HepG2 (cell line): Measurements from ENCODE around the gene RUNX3. TPM values are rescaled to one million over a fixed set of nuclear protein-coding genes. Genes with fewer than 3 reads are reported as not detected.
"Not testable (repeated sequence)": the region's sequence is repeated elsewhere in the genome, so short reads cannot be mapped to it uniquely, and the experiment has no call there.

Source experiments
- ATAC-seq: fragments of 200-7000 bp; cut with Tn5 transposase; 3 replicates; pipeline ENCODE4 v1.9.1; 2020; ENCODE audit warnings: mild to moderate bottlenecking, moderate library complexity
- BruUV-seq: library from RNA; stranded (reverse); fragments of 400-500 nt; replicated peaks from 2 replicates; lab custom pipeline; 2021; lab: Mats Ljungman, UMichigan
- CTCF ChIA-PET: fragments of 300-600 bp; formaldehyde crosslinking; extraction: SDS; loops from one replicate; lab custom pipeline; 2021; ENCODE audit warnings: low total read pairs, inconsistent platforms, low intra/inter-chr PET ratio; lab: Yijun Ruan, JAX
- POLR2A ChIA-PET: fragments of 350-600 bp; sonication (Branson Sonifier 250); formaldehyde crosslinking; loops from one replicate; lab custom pipeline; 2020; ENCODE audit warnings: antibody characterized with exemption, inconsistent platforms; lab: Yijun Ruan, JAX
- DNase-seq: peaks from one replicate; pipeline ENCODE4 v3.0.0-alpha.2; 2015; ENCODE audit warnings: low spot score
- FAIRE-seq: peaks from 3 replicates; lab custom pipeline; 2011; peaks lifted over from hg19 to GRCh38; lab: Jason Lieb, UNC
- H2AFZ ChIP-seq: one replicate; pipeline ENCODE4 v1.6.1; 2011; ENCODE audit warnings: low read length, inconsistent platforms
- H3K27ac ChIP-seq: fragments of 300-600 bp; 3 replicates; pipeline ENCODE4 v1.8.0; 2011; ENCODE audit warnings: mixed run types, mild to moderate bottlenecking, mixed read lengths, low read length, inconsistent platforms; ENCODE audit not compliant: insufficient read depth; ENCODE audit errors: extremely low read length
- H3K27me3 ChIP-seq, 2 experiments: fragments of 200-600 bp in 1 of 2; 2 replicates in 1 of 2; 3 replicates in 1 of 2; pipeline versions ENCODE4 v1.6.0 to v1.8.0; 2011; ENCODE audit warnings: low read length in 2 of 2, mild to moderate bottlenecking in 2 of 2, moderate library complexity in 2 of 2, inconsistent platforms in 1 of 2; ENCODE audit not compliant: insufficient read depth in 2 of 2, control insufficient read depth in 1 of 2
- H3K36me3 ChIP-seq, 2 experiments: fragments of 200-600 bp in 1 of 2; replicated peaks in 1 of 2; 2 replicates in 1 of 2; 3 replicates in 1 of 2; pipeline versions ENCODE4 v1.5.1 to v1.8.0; 2011; ENCODE audit warnings: low read length in 2 of 2, inconsistent platforms in 1 of 2; ENCODE audit not compliant: insufficient read depth in 2 of 2, control insufficient read depth in 1 of 2
- H3K4me1 ChIP-seq: 2 replicates; pipeline ENCODE4 v1.5.1; 2012; ENCODE audit warnings: low read length, inconsistent platforms; ENCODE audit not compliant: insufficient read depth
- H3K4me2 ChIP-seq: 2 replicates; pipeline ENCODE4 v1.6.0; 2011; ENCODE audit warnings: low read depth, low read length, inconsistent platforms
- H3K4me3 ChIP-seq, 3 experiments: fragments of 200-600 bp in 1 of 3; sonication (generic), shearing (Covaris generic) in 1 of 3; replicated peaks in 1 of 3; 2 replicates each; pipeline ENCODE4 v1.5.1; 2011 to 2016; ENCODE audit warnings: low read length in 3 of 3, inconsistent platforms in 2 of 3, low read depth in 2 of 3, mild to moderate bottlenecking in 2 of 3, control low read depth in 1 of 3, mixed read lengths in 1 of 3; ENCODE audit not compliant: insufficient read depth in 1 of 3
- H3K79me2 ChIP-seq: one replicate; pipeline ENCODE4 v1.6.1; 2011; ENCODE audit warnings: low read length, inconsistent platforms; ENCODE audit not compliant: insufficient read depth
- H3K9ac ChIP-seq: 2 replicates; pipeline ENCODE4 v1.6.0; 2011; ENCODE audit warnings: mild to moderate bottlenecking, low read depth, low read length, inconsistent platforms; ENCODE audit not compliant: insufficient read depth
- H3K9me3 ChIP-seq: 2 replicates; pipeline ENCODE4 v1.5.1; 2012; ENCODE audit warnings: mild to moderate bottlenecking, low read length
- H4K20me1 ChIP-seq: 2 replicates; pipeline ENCODE4 v1.6.0; 2011; ENCODE audit warnings: inconsistent platforms, mild to moderate bottlenecking, low read length, moderate library complexity; ENCODE audit not compliant: insufficient read depth
- FOXP1 ChIP-seq, 2 experiments: fragments of 450-650 bp in 1 of 2; IDR thresholded peaks; 2 replicates each; pipeline ENCODE4 v1.6.1; 2017 to 2018; ENCODE audit warnings: antibody characterized with exemption in 1 of 2
- HOXA5 ChIP-seq: sonication (generic); formaldehyde crosslinking; IDR thresholded peaks from 2 replicates; pipeline ENCODE4 v1.4.0; 2020; ENCODE audit warnings: missing genetic modification reagents
- KIAA2018 ChIP-seq: sonication (generic); formaldehyde crosslinking; IDR thresholded peaks from 2 replicates; pipeline ENCODE4 v1.5.0; 2020; ENCODE audit warnings: mild to moderate bottlenecking, missing genetic modification reagents, borderline replicate concordance
- NFKBIZ ChIP-seq: IDR thresholded peaks from 2 replicates; pipeline ENCODE4 v1.6.1; 2018; ENCODE audit warnings: missing genetic modification reagents, missing compliant biosample characterization
- PCBP1 ChIP-seq: fragments of 200-400 bp; formaldehyde crosslinking; IDR thresholded peaks from 2 replicates; pipeline ENCODE4 v1.6.1; 2017; ENCODE audit warnings: mild to moderate bottlenecking, low read depth, low read length, borderline replicate concordance
- YEATS2 ChIP-seq: sonication (generic); formaldehyde crosslinking; IDR thresholded peaks from 2 replicates; pipeline ENCODE4 v1.4.0; 2020; ENCODE audit warnings: missing genetic modification reagents, borderline replicate concordance
- ZNF431 ChIP-seq: sonication (generic); formaldehyde crosslinking; IDR thresholded peaks from 2 replicates; pipeline ENCODE4 v1.9.0; 2022; ENCODE audit warnings: missing genetic modification reagents, low read depth, mild to moderate bottlenecking, borderline replicate concordance
- ZNF512 ChIP-seq: sonication (generic); formaldehyde crosslinking; IDR thresholded peaks from 2 replicates; pipeline ENCODE4 v1.4.0; 2020; ENCODE audit warnings: mild to moderate bottlenecking, missing genetic modification reagents
- WGBS: methylation state at CpG from one replicate; pipeline ENCODE4 v1.1.6; 2017; ENCODE audit warnings: low lambda C conversion rate; 5-methylcytosine and 5-hydroxymethylcytosine counted together
- in situ Hi-C: cut with HindIII; loops from 2 replicates; pipeline ENCODE4 v1.10.0; 2017; ENCODE audit warnings: low pct_unique_long_range_greater_than_20kb; ENCODE audit not compliant: extremely low pct_ligation_motif_present
- intact Hi-C: fragments of 100-400 bp; cut with micrococcal nuclease; formaldehyde crosslinking; loops from one replicate; pipeline ENCODE4 v1.10.0; 2022; ENCODE audit not compliant: unreplicated experiment
- polyA plus RNA-seq, 8 experiments: library from polyadenylated mRNA; depleted of rRNA in 3 of 8; stranded (reverse) in 7 of 8; unstranded in 1 of 8; fragments of >200 nt; fragmentation: Illumina TruSeq in 4 of 8; extraction: Trizol in 4 of 8; gene quantifications; 2 replicates each; pipeline versions ENCODE4 v1.2.1 to v1.2.3, GENCODE V29; 2011 to 2016; ENCODE audit warnings: low read depth in 4 of 8, missing spikeins in 1 of 8, mixed read lengths in 1 of 8; ENCODE audit not compliant: insufficient read depth in 1 of 8
- total RNA-seq, 5 experiments: library from RNA; depleted of rRNA; stranded (reverse); fragments of >200 nt; fragmentation: Illumina TruSeq; extraction: Trizol; gene quantifications; 2 replicates each; pipeline ENCODE4 v1.2.3, GENCODE V29; 2016; ENCODE audit warnings: low read depth in 1 of 5

Gene RUNX3
- total and polyA plus RNA-seq, 2 of the 13 experiments (the other 11 are each of a cell fraction or from before 2014, with no cell fraction given), result 0.04 to 0.22 TPM

- CTCF ChIA-PET, FAIRE-seq: not testable (repeated sequence)
- 15% methylated on average over 4 of the region's 4 CpGs for WGBS
Measured at GRCh38 chr1:24979232-24979631, 49.2 kb upstream of the RUNX3 start.

GRCh38 chr1:24978383-24979032 lies 48.4 kb upstream of the RUNX3 start:
- no peak for DNase-seq
- CTCF ChIA-PET, result no interaction called here
- TF ChIP-seq KIAA2018 (CRISPR knock-in tag) (no peak), HOXA5 (CRISPR knock-in tag) (no peak), YEATS2 (no peak), FOXP1 (IDR thresholded peaks at IDR 0.05) (no peak), FOXP1 (CRISPR knock-in tag; IDR thresholded peaks at IDR 0.05) (no peak), NFKBIZ (no peak), PCBP1 (no peak), ZNF512 (CRISPR knock-in tag) (no peak)

More at GRCh38 chr1:24979232-24979631, 49.2 kb upstream of the RUNX3 start:
- DNase-seq, H3K79me2 ChIP-seq, H2AFZ ChIP-seq, H3K36me3 ChIP-seq, H3K4me2 ChIP-seq, H3K4me1 ChIP-seq, BruUV-seq, ATAC-seq, H3K4me3 ChIP-seq, H4K20me1 ChIP-seq, in situ Hi-C loops, H3K27ac ChIP-seq, H3K9ac ChIP-seq, intact Hi-C loops, POLR2A ChIA-PET: not testable (repeated sequence)
- TF ChIP-seq ZNF431, result 0 out of 2 replicates have a peak, but pooled peaks have one; percentile 33
- peaks cover 20% of the 10 kb centered on the region for H3K9me3 ChIP-seq
- H3K27me3 ChIP-seq, result peaks cover 1 to 21% of the 10 kb centered on the region in 2 experiments; a peak in 3 of 5 replicates

More at GRCh38 chr1:24978383-24979032, 48.4 kb upstream of the RUNX3 start:
- Histone ChIP-seq H3K9ac (no peak overlapping the region), H4K20me1 (no peaks in the 10 kb centered on the region), H3K4me3 (no peak overlapping the region), H3K9me3 (peaks cover 20% of the 10 kb centered on the region), H3K4me2 (no peak overlapping the region), H3K4me1 (no peaks in the 10 kb centered on the region), H2AFZ (no peak overlapping the region), H3K36me3 (no peaks in the 10 kb centered on the region), H3K79me2 (no peaks in the 10 kb centered on the region), H3K27ac (no peak overlapping the region), H3K27me3 (peaks cover 1 to 21% of the 10 kb centered on the region in 2 experiments; a peak in 3 of 5 replicates)
- intact Hi-C loops, result no loop called here
- POLR2A ChIA-PET, result no interaction called here
- no peak for ATAC-seq
- WGBS, result 31% methylated on average over 9 of the region's 9 CpGs
- in situ Hi-C loops, result no loop called here
- no TSS peak for BruUV-seq
- no peak for FAIRE-seq
